Activated naive CD4-positive, alpha-beta T cell treated with anti-CD3 and anti-CD28 coated beads for 36 hours (primary cell): Measurements from ENCODE around the gene SAMD4B. TPM values are rescaled to one million over a fixed set of nuclear protein-coding genes. Genes with fewer than 3 reads are reported as not detected.

Source experiments
- CTCF ChIA-PET: fragments of 350-600 bp; sonication (Branson Sonifier 250); formaldehyde crosslinking; loops from one replicate; lab custom pipeline; 2021; ENCODE audit warnings: antibody characterized with exemption; lab: Charles Lee
- DNase-seq: peaks from one replicate; pipeline ENCODE4 v3.0.0-alpha.2; 2020
- H3K27ac Mint-ChIP-seq: one replicate; pipeline ENCODE4 v1.8.0; 2021; ENCODE audit warnings: mild to moderate bottlenecking, mixed read lengths
- H3K27me3 Mint-ChIP-seq: one replicate; pipeline ENCODE4 v1.8.0; 2021; ENCODE audit warnings: low read depth, mixed read lengths
- H3K36me3 Mint-ChIP-seq: one replicate; pipeline ENCODE4 v1.8.0; 2021; ENCODE audit warnings: low read depth, mixed read lengths
- H3K4me1 Mint-ChIP-seq: one replicate; pipeline ENCODE4 v1.8.0; 2021; ENCODE audit warnings: low read depth, mixed read lengths
- H3K4me3 Mint-ChIP-seq: one replicate; pipeline ENCODE4 v1.8.0; 2021; ENCODE audit warnings: mild to moderate bottlenecking, moderate library complexity, mixed read lengths
- H3K9me3 Mint-ChIP-seq: one replicate; pipeline ENCODE4 v1.8.0; 2021; ENCODE audit warnings: mixed read lengths
- intact Hi-C: fragments of 100-400 bp; cut with micrococcal nuclease; formaldehyde crosslinking; loops from one replicate; pipeline ENCODE4 v1.15.1; 2023
- total RNA-seq, 2 experiments: library from RNA; stranded (reverse); gene quantifications; one replicate each; pipeline ENCODE4 v1.2.3, GENCODE V29; 2021

SAMD4B gene
- total RNA-seq, 2 experiments from 2014 or later: 33.0 to 35.8 TPM

DNA sequence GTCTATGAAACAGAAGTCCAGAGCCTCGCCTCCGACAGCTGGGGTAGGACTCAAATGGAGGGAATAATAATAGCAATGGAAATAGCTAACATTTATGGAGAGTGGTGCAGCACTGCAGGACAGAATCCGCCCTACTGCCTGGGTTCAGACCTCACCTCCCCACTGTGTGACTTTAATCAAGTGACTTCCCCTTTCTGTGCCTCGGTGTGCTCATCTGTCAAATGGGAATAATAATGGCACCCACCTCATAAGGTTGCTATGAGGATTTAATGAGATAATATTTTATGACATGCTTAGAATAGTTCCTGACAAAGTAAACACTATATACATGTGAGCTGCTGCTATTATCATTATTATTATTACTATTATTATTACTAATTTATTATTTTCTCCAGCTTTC is 24.7 kb upstream of the SAMD4B start:
- no peak overlapping the region for H3K4me3 Mint-ChIP-seq

DNA sequence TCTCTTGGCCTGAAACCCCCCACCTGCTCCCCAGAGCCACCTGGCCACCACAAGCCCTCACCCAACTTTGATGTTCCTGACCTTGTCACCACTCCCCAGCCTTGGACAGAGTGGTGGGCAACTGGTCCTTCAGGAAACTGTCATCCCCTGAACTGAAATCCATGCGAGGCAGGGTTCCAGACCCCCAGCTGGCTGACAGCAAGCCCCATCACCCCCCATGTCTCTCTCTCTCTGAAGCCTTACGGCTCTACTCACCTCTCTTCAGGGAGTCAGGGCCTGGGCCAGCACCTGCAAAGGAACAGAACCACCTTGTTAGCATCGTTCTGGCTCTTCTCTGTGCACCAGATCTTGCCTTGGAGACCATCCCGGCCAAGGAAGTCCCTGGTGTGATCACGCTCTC is 24.1 kb upstream of the SAMD4B start:
- Mint-ChIP-seq H3K36me3 (peaks cover 6% of the 10 kb centered on the region), H3K27ac (no peak overlapping the region), H3K4me1 (peaks cover 23% of the 10 kb centered on the region), H3K27me3 (no peaks in the 10 kb centered on the region), H3K4me3 (no peak overlapping the region), H3K9me3 (no peaks in the 10 kb centered on the region)
- intact Hi-C loops: no loop called here
- DNase-seq: no peak
- CTCF ChIA-PET: no interaction called here

More for the DNA sequence above, 24.7 kb upstream of the SAMD4B start:
- peaks cover 20% of the 10 kb centered on the region for H3K4me1 Mint-ChIP-seq
- peaks cover 8% of the 10 kb centered on the region for H3K36me3 Mint-ChIP-seq
- no peak for DNase-seq
- no peaks in the 10 kb centered on the region for H3K27me3 Mint-ChIP-seq
- intact Hi-C loops: no loop called here
- CTCF ChIA-PET: no interaction called here
- no peak overlapping the region for H3K27ac Mint-ChIP-seq
- no peaks in the 10 kb centered on the region for H3K9me3 Mint-ChIP-seq

DNA sequence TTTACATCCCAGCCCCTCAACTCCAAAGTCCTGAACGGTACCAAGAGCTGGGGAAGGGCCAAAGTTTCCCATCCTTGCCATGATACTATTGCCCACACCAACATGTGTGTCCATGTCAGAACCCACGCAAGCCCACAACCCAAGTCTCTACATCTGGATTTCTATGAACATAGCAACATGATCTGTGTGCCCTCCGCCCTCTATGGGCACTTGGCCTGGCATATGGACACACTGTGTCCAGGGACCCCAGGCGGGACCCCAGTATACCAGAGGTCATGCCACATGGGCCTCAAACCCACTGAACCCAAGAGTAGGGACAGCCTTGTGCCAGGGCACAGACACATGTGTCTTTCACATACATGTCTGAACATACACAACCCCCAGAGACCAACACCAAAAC is 23.5 kb upstream of the SAMD4B start:
- no peak for DNase-seq
- intact Hi-C loops: no loop called here
- no peak overlapping the region for H3K27ac Mint-ChIP-seq
- CTCF ChIA-PET: no interaction called here
- H3K27me3 Mint-ChIP-seq: no peaks in the 10 kb centered on the region
- no peaks in the 10 kb centered on the region for H3K9me3 Mint-ChIP-seq
- H3K4me3 Mint-ChIP-seq: peak overlapping the region; percentile 60
- H3K36me3 Mint-ChIP-seq: peaks cover 3% of the 10 kb centered on the region
- peaks cover 24% of the 10 kb centered on the region for H3K4me1 Mint-ChIP-seq

DNA sequence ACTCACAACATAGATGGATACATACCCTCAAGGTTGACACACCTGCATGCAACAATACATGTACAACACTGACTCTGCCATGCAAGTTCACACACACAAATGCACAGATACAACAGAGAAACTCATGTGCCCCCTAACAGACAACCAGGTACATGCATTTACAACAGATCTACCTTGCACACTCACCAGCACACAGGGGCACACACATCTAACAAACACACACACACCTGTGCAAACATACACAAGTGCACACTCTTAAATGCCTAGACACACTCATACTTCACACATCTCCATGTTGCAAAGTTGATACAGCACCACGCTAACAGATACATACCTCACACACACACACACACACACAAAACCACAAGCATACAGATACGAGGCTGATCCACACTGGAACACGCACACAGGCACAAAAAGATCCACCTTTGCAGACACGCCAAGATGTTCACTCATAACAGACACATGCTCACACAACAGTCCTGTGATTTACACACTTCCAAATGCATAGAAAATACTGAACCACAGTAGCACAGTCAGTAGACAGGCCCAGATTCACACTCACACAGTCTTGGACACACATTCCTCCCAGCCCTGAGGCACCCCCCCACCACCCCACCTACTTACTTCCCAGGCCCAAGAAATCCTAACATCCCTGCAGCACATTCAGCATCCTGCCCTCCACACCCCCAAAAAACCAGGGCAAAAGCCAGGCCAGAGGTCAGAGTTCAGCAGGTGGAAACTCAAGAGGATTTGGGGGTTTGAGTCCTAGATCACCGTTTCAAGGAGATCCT is 22.9 kb upstream of the SAMD4B start:
- Mint-ChIP-seq H3K27me3 (no peaks in the 10 kb centered on the region), H3K4me1 (peaks cover 24% of the 10 kb centered on the region), H3K27ac (no peak overlapping the region), H3K36me3 (peaks cover 2% of the 10 kb centered on the region), H3K9me3 (no peaks in the 10 kb centered on the region), H3K4me3 (peak overlapping the region; percentile 60)
- CTCF ChIA-PET: no interaction called here
- intact Hi-C loops: no loop called here
- no peak for DNase-seq

DNA sequence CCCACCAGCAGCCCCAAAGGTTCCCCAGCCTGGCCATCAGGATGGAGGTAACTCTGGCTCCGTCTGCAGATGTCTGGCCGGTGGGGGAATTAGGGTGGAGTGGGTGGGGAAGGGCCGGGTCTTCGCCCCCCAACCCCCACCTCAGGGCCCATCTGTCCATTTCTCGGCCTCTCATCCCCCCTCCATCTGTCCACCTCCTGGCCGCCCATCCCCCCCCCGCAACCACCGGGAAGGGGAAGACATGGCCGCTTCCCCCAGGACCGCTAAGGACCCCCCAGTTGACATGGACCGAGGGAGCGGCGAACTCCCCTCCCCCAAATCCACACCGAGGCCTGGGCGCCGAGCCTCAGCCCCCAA is 22.4 kb upstream of the SAMD4B start:
- no peaks in the 10 kb centered on the region for H3K27me3 Mint-ChIP-seq
- H3K9me3 Mint-ChIP-seq: no peaks in the 10 kb centered on the region
- H3K27ac Mint-ChIP-seq: no peak overlapping the region
- H3K4me1 Mint-ChIP-seq: peaks cover 24% of the 10 kb centered on the region
- H3K36me3 Mint-ChIP-seq: peaks cover 2% of the 10 kb centered on the region
- no peak for DNase-seq
- H3K4me3 Mint-ChIP-seq: peak overlapping the region; percentile 60
- intact Hi-C loops: no loop called here
- CTCF ChIA-PET: no interaction called here

DNA sequence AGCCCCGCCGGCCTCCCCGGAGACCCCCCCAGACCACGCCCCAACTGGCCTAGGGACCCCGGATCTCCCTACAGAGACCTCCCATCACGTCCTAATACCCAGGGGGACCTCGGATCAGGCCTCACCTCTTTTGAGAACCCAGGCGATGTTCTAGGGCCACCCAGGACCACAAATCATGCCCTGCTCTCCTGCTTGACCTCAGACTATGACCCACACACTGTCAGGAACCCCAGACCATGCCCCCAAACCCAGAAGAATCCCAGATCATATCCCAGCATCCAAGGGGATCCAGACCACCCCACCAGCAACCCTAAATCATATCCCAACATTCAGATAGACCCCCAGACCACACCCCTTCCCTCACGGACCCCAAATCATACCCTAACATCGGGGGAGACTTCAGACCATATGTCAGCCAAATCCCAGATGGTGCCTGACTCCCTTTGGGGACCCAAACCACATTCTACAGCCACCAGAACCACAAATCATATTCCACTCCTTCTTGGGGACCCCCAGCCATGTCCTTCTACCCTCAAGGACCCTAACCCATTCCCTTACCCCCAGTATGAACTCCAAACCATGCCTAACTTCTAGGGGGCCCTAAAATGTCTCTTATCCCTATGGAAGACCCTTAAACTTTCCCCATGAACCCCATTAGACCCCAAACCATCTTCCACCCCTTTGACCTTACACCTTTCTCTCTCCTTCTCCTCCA is 20.9 kb upstream of the SAMD4B start:
- Mint-ChIP-seq H3K4me3 (peak overlapping the region; percentile 71), H3K27ac (no peak overlapping the region), H3K36me3 (no peaks in the 10 kb centered on the region), H3K27me3 (no peaks in the 10 kb centered on the region), H3K4me1 (peaks cover 25% of the 10 kb centered on the region), H3K9me3 (no peaks in the 10 kb centered on the region)
- intact Hi-C loops: no loop called here
- DNase-seq: no peak
- CTCF ChIA-PET: no interaction called here

DNA sequence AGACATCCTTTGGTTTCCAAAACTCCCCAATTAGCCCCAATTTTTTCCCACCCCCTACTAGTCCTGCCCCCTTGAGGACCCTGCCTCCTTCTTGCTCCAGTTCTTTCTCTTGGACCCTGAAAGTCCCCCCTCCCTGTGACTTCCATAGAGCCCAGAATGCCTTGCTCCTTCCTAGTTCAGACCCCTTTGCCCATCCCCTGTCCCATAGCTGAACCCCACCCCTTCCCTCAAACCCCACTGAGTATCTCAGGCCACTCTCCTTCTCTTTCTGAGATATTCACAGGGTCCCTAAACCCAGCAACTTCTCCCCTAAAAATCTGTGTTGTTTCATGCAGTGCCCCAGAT is 20.4 kb upstream of the SAMD4B start:
- no peaks in the 10 kb centered on the region for H3K36me3 Mint-ChIP-seq
- peak overlapping the region; percentile 71 for H3K4me3 Mint-ChIP-seq
- H3K9me3 Mint-ChIP-seq: no peaks in the 10 kb centered on the region
- H3K27ac Mint-ChIP-seq: no peak overlapping the region
- H3K4me1 Mint-ChIP-seq: peaks cover 25% of the 10 kb centered on the region
- no peaks in the 10 kb centered on the region for H3K27me3 Mint-ChIP-seq
- DNase-seq: no peak
- CTCF ChIA-PET: no interaction called here
- intact Hi-C loops: no loop called here

DNA sequence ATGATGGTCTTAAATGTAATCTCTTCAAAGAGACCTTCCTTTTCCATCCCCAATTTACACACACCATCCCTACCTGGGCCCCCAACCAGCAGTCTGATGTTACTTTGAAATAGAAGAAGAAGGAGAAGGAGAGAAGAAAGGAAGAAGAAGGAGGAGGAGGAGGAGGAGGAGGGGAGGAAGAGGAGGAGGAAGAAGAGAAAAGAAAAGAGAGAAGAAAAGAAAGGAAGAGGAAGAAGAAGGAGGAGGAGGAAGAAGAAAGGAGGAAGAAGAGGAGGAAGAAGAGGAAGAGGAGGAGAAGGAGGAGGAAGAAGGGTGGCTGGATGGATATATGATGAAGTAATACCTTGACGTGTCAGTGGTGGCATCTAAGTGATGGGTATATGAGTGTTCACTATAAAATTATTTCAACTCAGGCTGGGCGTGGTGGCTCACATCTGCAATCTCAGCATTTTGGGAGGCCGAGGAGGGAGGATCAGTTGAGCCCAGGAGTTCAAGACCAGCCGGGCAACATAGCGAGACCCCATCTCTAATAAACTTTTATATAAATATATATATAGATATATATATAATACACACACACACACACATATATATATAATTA is 17.9 kb upstream of the SAMD4B start:
- no peak overlapping the region for H3K4me3 Mint-ChIP-seq
- H3K27me3 Mint-ChIP-seq: no peaks in the 10 kb centered on the region
- DNase-seq: no peak
- CTCF ChIA-PET: no interaction called here
- intact Hi-C loops: no loop called here
- peaks cover 31% of the 10 kb centered on the region for H3K4me1 Mint-ChIP-seq
- H3K36me3 Mint-ChIP-seq: peaks cover 4% of the 10 kb centered on the region
- H3K9me3 Mint-ChIP-seq: no peaks in the 10 kb centered on the region
- H3K27ac Mint-ChIP-seq: no peak overlapping the region

DNA sequence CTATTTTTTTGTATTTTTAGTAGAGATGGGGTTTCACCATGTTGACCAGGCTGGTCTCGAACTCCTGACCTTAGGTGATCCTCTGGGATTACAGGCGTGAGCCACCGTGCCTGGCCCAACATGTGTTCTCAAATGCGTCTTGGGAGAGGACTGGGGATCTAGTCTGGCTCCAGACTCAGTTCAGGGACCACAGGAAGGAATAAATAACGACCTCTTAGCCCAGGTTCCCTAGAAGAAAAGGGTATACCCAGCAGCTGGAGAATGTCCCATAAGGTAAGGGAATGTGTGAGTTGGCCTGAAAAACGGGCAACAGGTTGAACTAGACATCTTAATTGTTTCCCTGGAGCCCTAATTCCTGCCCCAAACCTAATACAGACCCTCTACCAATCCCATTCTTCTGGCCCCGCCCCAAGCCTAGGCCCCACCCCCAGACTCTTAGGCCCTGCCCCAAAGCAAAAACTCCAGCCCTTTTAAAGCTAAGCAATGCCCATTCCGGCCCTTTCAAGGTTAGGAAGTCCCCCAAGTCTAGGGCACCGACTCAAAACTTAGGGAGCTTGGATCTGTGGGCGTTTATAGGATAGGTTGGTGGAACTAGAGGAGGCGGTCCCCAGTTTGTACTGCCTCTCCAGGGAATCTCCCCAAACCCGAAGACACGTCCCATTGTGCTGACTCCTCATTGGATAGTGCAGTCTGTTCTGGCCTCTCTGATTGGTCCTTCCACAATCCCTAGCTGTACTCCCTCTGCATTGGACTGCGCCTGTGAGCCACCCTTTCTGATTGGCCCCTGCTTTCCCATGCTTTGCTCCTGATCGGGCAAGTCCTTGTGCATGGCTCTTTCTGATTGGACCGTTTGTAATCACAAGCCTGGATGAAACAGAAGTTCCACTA is 16.2 kb upstream of the SAMD4B start:
- no peak overlapping the region for H3K4me3 Mint-ChIP-seq

DNA sequence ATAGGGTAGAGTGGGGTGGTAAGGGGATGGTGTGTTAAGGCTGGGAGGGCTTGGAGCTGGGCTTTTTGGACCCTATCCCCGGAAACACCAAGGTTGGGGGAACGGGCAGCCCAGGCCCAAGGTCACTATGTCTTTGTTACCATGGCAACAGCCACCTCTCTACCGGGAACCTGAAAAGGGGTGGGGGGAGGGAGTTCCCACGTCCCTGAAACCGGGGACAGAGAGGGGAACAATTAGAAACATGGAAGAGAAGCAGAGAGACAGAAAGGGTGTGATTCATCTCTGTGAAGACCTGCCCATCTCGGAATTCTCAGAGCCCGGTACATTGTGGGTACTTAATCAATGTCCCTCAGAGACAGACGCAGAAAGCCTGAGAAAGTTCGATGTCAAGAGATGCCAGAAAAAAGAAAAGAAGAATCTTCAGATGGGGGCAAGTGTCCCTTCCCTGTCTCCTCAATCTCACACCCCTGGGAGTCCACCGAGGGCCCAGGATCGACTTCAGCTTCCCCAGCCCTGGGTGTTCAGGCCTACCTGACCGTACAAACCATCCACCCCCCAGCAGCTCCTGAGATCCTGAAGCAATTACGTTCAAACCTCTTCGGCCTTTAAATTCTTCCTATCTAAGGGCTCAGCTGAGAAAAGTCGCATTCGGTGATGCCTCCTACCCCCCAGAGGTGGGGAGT is 14.7 kb upstream of the SAMD4B start:
- CTCF ChIA-PET: interaction anchor here (0.6 to 1.8 kb wide), 15 partner anchors 8 to 400 kb away, joined by 3 to 13 read pairs (median 4); partner anchors contain the start of gene GMFG
- no peaks in the 10 kb centered on the region for H3K9me3 Mint-ChIP-seq
- DNase-seq: no peak
- H3K4me3 Mint-ChIP-seq: no peak overlapping the region
- peaks cover 11% of the 10 kb centered on the region for H3K36me3 Mint-ChIP-seq
- peaks cover 39% of the 10 kb centered on the region for H3K4me1 Mint-ChIP-seq
- intact Hi-C loops: loop anchor here (1.0 to 2.0 kb wide), 2 partner anchors 115 to 205 kb away; no protein-coding TSS in a partner anchor
- H3K27ac Mint-ChIP-seq: peak overlapping the region; percentile 1
- H3K27me3 Mint-ChIP-seq: no peaks in the 10 kb centered on the region

More for the DNA sequence above, 16.2 kb upstream of the SAMD4B start:
- Mint-ChIP-seq H3K27me3 (no peaks in the 10 kb centered on the region), H3K9me3 (no peaks in the 10 kb centered on the region), H3K4me1 (peaks cover 35% of the 10 kb centered on the region), H3K27ac (no peak overlapping the region), H3K36me3 (peaks cover 7% of the 10 kb centered on the region)
- intact Hi-C loops: no loop called here
- no peak for DNase-seq
- CTCF ChIA-PET: interaction anchor here (0.9 to 1.6 kb wide), 3 partner anchors 85 to 204 kb away, joined by 3 to 9 read pairs (median 4); no protein-coding TSS in a partner anchor

DNA sequence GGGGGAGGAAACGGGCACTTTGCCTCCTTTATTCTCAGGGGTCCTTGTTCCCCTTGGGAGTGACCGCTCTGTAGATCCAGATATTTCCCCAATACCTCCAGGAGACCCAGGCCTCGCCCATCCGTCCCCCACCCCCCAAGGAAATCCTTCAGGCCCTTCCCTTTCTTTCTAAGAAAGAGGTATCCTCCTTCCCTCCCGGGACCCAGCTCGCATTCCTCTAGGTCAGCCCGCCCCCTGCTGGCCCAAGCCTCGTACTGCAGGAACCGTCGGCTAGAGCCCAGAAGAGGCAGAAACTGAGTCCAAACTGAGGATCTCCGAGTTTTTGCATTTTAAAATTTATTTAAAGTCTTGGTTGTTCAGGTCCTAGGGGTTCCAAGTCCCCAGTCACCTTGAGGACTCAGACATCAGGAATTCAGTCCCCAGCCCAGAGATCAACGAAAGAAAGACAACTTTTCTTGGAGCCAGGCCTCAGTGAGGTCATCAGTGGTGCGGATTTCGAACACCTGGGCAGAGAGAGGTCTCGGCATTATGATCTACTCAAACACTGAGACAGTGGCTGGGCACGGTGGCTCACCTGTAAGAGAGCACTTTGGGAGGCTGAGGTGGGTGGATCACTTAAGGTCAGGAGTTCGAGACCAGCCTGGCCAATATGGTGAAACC is 14.0 kb upstream of the SAMD4B start:
- H3K4me1 Mint-ChIP-seq: peaks cover 42% of the 10 kb centered on the region
- peaks cover 16% of the 10 kb centered on the region for H3K36me3 Mint-ChIP-seq
- H3K9me3 Mint-ChIP-seq: no peaks in the 10 kb centered on the region
- H3K27ac Mint-ChIP-seq: peak overlapping the region; percentile 50
- DNase-seq: peak; percentile 89
- CTCF ChIA-PET: interaction anchor here (0.6 to 1.8 kb wide), 13 partner anchors 8 to 400 kb away, joined by 3 to 13 read pairs (median 3); partner anchors contain the start of genes GMFG and SYCN
- no peak overlapping the region for H3K4me3 Mint-ChIP-seq
- intact Hi-C loops: loop anchor here (1.0 to 2.0 kb wide), 2 partner anchors 115 to 206 kb away; no protein-coding TSS in a partner anchor
- H3K27me3 Mint-ChIP-seq: no peaks in the 10 kb centered on the region
